Suppressor macrophage treated with lipopolysaccharide for 4 hours (primary cell): Measurements from ENCODE around the gene NIP7.
"Not testable (repeated sequence)": the region's sequence is repeated elsewhere in the genome, so short reads cannot be mapped to it uniquely, and the experiment has no call there.

Experiments used
- DNase-seq: peaks from one replicate; pipeline ENCODE4 v3.0.0-alpha.2; 2020

The NIP7 gene

DNA sequence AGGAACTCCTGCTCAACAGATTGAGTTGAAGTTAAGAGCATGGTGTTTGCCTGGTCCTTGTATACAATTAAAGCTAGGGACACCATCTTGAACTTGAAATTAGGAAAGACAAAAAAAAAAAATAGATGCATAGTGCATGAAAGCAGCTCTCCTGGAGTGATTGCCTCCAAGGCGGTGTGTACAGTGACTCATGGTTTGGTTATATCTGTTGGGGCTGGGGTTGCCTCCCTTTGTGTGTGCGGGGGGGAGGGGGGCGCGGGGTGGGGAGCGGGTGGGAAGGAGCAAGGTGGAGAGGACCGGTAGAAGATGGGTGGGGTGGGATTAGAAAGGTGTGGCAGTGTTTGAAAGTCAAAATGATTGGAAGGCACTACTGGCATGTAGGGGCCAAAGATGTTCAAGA, 8.7 kb downstream of the NIP7 start:
- no peak for DNase-seq

DNA sequence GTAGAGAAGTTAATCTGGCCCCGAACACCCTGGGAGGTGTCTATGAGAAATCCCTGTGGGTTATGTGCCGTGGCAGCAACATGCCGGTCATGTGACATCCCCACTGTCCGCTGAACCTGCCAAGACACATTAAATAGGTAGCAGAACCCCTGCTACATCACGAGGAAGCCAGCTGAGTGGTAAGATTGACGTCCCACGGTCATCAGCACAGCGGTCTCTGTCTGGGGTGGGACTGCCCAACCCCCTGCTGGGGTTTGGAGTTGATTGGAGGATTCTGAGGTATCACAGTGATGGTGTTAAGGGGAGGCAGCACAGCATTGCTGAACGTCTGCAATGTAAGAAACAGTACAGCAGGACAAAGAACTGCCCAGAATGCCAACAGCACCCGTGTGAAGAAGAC, 10.0 kb downstream of the NIP7 start:
- DNase-seq: no peak

DNA sequence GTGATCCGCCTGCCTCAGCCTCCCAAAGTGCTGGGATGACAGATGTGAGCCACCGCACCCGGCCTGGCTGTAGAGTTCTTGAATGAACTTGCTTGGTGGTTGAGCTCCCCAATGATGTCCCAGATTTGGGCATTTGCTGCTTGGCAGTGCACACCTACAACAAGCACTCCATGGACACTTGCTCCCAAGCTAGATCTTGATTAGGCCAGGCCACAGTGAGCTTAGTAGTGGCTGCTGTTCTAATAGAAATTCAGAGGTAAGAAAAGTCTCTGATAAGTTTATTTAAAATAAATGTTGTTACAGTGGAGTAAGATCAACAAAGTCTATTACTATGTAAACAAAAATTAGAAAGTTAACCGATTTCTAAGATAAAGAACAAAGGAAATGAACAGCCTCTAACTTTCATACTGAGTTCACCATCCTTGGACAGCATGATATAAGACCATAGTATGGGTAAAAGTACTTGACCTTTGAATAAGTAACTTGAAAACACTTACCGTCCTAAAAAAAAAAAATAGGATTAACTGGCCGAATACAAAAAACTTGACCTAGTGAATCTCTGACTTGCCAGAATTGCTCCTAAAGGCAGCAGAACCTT, 11.1 kb downstream of the NIP7 start:
- no peak for DNase-seq

DNA sequence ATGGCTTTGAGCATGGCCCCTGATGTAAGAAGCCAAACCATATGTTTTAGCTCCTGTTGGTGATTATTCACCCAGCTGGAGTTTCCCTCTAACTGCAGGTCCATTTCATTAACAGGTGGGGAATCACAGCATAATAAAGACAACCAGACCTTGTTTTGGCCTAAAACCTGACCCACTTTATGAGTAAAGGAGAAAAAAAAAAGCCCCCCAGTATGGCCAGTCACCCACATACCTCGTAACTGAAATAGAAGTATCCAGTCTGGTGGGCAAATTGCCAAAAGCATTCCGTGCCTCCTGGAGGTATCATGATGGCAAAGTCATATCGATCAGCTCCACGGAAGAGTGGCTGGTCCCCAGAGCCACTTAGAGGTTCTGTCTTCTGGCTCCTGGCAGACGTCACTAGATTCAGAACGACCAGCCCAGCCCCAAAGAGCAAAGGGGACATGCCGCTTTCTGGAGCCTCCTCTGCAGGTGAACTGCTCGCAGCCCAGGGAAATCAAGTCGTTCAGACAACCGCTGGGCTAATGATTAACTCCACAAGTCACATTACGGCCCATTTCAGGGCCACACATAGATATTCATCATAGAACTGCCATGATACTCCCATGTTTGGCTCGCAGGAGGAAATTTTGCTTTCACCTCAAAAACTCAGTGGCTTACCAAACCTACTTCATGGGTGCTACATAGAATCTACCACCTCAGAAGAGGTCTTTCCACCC, 11.9 kb downstream of the NIP7 start, which contains the start of gene TMED6:
TSS of gene TMED6 (minus strand) at position 478 of the 719 bp plus-strand sequence. CDS start at position 445, 33 bp downstream.
- DNase-seq: no peak

DNA sequence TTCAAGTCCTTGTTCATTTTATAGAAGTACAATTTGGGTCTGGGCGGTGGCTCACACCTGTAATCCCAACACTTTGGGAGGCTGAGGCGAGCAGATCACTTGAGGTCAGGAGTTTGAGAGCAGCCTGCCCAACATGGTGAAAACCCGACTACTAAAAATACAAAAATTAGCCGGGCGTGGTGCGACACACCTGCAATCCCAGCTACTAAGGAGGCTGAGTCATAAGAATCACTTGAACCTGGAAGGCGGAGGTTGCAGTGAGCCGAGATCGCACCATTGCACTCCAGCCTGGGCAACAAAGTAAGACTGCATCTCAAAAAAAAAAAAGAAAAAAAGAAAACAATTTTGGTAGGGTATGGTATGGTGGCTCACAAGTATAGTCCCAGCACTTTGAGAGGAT, 20.5 kb downstream of the NIP7 start:
- DNase-seq: not testable (repeated sequence)

DNA sequence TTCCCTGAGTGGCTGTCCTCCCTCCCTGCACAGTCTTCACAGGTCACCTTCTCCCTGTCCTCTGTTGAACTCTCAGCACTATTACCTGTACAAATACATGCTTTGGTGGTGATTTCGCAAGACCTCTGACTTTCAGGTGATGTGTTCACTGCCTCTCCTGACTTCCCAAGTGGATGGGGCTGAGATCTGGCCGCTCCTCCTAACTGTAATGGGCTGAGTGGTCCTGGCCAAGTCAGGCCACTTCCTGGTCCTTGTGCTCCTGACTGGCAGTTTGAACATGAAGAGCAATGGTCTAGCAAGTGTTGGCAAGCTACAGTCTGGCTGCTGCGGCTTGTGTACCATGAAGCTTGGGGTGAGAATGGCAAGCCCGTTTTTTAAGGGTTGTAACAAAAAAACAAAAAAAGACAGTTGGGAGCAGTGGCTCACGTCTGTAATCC, 23.7 kb downstream of the NIP7 start:
- no peak for DNase-seq

DNA sequence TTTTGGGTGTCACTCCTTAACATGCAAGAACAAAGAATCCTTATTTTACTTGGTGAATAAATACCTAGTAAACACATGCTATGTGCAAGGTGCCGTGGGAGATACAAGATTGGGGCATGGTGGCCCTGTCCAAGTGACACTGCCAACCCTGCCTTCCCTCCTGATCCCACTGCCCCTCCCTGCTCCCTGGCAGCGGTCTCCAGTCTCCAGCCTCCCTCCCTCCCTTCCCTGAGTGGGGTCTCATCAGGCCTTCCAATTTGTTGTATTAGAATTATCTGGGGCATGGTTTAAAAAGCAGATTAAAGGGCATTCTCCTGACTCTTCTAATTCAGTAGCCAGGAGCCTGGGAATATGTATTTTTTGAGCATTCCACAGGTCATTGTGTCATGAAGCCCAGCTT, 24.5 kb downstream of the NIP7 start:
- DNase-seq: no peak

DNA sequence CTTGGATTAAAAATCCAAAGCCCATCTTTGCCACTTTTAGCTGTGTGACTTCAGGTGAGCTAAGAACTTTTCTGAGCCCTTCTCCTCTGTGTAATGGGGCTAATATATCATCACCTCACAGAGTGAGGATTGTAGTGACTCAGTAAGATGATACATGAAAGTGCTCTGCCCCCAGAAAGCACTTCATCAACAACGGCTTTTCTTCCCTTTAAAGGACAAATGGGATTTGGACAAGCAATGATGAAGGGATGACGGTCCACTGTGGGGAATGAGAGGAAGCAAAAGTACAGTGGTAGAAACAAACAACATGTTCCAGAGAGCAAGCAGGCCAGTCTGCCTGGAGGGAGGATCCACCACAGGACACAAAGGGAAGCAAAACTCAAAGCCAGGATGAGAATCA, 26.3 kb downstream of the NIP7 start:
- no peak for DNase-seq

DNA sequence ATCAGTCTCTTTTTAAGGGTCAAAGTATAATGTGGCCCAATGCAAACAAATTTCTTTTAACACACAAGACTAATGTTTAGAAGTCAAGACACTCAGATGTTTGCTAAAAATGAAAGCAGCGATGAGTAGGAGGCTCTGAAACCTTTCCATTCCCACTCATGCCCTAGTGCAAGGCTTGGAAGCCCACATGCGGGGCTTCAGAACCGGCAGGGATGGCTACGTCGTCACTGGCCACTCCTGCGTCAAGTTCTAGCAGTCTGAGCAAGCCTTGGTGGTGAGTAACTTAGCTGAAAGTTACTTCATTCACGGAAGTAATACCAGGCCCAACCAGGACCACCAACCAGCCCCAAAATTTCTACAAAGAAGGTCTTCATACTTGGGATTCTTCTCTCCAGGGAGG, 26.9 kb downstream of the NIP7 start:
- no peak for DNase-seq

DNA sequence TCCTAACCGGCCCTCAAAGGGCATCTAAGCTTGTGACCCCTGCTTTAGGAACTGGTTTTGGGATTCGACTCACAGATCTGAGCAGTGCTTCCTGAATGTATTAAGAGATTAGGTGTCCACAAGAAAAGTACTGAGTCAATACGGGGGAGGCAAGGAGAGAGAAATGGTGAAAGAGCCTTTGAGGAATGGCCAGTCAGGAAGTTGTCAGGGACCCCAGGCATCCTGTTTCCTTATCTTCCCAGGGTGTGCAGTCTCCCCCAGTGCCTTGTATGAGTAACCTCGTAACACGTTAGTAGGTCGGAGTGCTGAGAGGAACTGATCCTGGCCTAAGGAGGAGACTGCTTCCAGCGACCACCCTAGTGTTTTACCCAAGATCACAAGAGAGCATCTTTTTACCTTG, 28.4 kb downstream of the NIP7 start:
- DNase-seq: no peak

DNA sequence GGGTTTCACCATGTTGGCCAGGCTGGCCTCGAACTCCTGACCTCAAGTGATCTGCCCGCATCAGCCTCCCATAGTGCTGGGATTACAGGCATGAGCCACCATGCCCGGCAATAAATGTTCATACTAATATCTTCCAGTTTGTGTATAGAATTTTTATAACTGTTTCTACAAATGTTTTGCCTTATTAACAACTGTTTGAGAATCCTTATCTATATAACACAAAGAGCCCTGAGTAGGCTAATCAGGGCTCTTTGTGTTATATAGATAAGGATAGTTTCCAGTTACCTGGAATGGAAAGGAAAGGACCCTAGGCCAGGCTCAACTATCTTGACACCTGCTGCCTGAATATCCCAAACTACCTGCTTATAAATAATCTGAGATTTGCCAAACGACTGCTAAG, 29.3 kb downstream of the NIP7 start:
- no peak for DNase-seq

DNA sequence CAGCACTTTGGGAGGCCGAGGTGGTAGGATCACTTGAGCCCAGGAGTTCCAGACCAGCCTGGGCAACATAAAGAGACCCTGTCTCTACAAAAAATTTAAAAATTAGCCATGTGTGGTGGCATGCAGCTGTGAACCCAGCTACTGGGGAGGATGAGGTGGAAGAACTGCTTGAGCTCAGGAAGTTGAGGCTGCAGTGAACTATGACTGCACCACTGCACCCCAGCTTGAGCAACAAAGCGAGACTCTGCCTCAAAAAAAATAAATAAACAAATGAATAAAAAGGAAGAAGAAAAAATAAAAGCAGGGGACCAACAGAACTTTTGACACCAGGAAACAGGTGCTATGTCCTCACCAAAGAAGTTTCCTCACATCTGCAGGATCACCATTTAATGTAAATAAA, 32.0 kb downstream of the NIP7 start:
- no peak for DNase-seq

DNA sequence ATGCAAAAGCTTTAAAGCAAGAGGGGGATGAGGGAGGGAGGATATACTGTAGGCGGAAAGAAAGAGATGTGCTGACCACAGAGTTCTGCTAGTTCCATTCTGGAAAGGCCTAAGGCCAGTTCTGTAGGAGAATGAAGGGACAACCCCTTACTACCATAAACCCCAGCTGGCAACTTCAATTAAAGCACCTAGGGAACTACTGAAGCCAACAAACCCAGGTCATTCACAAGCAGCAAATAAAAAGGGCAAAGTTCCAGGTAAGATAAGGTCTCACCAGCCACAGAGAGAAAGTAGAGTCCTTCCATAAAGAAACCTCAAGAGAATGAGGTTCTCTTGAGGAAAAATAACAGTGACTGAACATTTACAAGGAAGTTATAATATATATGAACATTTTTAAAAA, 33.4 kb downstream of the NIP7 start:
- no peak for DNase-seq

DNA sequence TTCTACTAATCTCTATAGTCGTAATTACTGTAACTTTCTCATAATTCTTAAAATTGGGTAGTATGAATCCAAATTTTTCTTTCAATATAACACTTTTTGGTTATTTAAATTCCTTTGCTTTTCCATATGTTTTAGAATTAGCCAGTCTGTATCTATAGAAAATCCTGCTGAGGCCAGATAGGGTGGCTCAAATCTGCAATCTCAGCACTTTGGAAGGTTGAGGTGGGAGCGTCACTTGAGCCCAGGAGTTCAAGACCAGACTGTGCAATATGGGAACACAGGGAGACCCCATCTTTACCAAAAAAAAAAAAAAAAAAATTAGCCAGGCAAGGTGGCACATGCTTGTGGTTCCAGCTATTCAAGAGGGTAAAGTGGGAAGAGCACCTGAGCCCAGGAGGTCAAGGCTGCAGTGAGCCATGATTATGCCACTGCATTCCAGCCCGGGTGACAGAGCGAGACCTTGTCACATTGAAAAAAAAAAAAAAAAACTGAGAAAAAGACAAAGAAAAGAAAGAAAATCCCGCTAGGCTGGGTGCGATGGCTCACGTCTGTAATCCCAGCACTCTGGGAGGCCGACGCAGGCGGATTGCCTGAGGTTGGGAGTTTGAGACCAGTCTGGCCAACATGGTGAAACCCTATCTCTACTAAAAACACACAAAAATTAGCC, 37.0 kb downstream of the NIP7 start:
- no peak for DNase-seq

DNA sequence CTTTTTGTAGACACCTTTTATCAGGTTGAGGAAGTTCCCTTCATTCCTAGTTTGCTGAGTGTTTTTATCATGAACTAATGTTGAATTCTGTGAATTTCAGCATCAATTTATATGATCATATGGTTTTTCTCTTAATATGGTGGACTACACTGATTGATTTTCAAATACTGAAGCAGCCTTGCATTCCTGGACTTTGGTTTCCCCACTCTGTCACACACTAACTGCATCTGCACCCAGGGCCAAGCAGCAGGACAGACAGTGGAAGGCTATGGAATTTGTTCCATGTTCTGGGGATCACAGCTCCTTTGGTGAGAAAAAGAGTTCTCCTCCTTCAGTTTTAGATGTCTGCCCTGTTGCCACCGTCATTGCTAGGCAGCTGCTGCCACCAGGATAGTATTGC, 38.5 kb downstream of the NIP7 start:
- DNase-seq: no peak

DNA sequence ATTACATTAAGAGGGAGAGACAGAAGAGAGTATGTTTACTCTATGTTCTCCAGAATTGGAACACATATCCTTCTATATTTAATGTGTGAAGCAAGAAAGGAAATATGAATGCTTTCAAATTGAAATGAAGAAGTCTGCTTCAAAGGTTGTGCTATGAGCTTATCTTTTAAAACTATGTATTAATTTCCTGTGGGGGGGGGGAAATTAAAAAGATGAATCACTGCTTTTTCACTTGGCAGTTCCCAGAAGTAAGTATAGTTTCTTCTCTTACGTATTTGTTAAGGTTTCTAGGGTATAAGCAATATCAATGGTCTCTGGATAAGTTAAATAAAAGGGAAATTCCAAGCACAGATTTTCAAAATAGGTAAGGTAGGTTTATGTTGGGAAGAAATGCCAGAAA, 39.2 kb downstream of the NIP7 start:
- no peak for DNase-seq

DNA sequence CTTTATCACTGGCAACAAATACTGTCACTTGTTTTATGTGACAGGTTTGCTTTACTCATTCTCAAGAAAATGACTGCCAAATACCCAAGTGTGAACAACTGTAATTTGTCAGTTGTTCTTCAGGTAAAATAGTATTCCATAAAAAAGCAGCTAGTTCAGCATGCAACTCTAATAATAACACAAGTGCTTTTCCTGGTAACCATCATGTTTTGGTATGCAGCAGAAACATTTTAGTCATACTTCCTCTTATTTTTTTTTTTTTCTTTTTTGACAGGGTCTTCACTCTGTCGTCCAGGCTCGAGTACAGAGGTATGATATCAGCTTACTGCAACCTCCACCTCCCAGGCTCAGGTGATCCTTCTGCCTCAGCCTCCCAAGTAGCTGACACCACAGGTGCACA, 41.7 kb downstream of the NIP7 start:
- no peak for DNase-seq

DNA sequence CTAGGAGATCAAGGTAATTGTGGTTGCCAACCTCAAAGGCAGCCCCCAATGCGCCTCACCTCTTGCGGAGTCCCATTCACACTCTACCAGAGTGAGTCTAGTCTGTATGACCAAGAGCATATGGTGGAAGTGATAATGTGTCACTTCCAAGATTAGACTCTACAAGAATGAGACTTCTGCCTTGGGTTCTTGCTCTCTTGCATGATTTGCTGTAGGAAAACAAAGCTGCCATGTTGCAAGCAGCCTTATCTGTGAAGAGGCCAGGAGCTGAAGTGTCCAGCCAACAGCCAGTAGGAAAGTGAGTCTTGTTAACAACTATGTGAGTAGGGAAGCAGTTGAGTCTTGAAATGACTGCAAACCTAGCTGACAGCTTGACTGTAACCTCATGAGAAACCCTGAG, 42.8 kb downstream of the NIP7 start:
- DNase-seq: peak; percentile 7

DNA sequence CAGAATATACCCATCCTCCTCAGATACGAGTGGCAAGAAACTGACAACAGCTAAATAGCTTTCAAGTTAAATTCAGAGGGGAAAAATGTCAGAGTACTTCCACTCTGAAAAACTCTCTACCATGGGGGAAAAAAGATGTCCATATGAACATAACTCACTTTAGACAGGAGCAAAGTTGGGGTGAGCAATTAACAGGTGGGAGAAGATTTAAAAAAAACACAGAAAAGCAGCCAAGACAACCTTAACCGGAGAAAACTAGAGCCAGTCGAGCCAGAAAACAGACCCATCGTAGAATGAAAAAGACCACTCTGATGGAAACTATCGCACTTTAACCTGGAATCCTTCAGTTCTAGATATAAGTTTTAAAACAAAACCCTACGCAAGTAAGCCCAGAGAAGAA, 45.4 kb downstream of the NIP7 start:
- no peak for DNase-seq

DNA sequence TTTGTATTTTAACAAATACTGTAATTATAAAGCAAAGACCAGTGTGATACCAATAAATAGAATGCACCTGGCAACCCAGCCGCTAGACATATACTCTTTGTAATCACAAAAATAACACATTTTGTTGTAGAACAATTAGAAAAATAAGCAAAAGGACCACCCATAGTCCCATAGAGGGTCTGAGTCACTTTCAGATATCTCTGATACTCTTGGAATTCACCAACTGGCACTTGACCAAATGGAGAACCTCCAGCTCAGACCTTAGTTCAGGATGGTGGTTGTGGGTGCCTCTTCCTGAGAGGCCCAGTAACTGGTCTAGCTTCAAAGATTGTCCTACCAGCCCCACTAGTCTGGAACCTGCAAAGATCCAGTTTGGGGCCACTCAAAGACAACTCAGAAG, 47.0 kb downstream of the NIP7 start:
- DNase-seq: no peak
